ENCODE measurements around the gene ZCCHC18. TPM values are rescaled to one million over a fixed set of nuclear protein-coding genes. Genes with fewer than 3 reads are reported as not detected.

ZCCHC18 gene
- 3.0 TPM in 2 replicates for total RNA-seq (2014; rRNA removed; shearing (Covaris generic))

GRCh38 chrX:104112326-104112951 is at the start of gene ZCCHC18:
Gene ZCCHC18 (plus strand): TSS chrX:104112523. CDS start chrX:104114112, 1,589 bp downstream.

GRCh38 chrX:104075778-104076445 is 36.4 kb upstream of the ZCCHC18 start, which contains the start of gene TMSB15C:
Gene TMSB15C (minus strand): TSS chrX:104076236.

GRCh38 chrX:104156630-104157529 is 44.6 kb downstream of the ZCCHC18 start, which contains the start of gene SLC25A53:
Gene SLC25A53 (minus strand): TSS chrX:104157009. CDS start chrX:104105257, 51,752 bp downstream.

Other genes with a start within 250 kb of the ZCCHC18 start
- gene TMSB15B, start 149.9 kb upstream of the ZCCHC18 start, total RNA-seq (2014; rRNA removed; shearing (Covaris generic)), result 1.5 and 2.1 TPM in 2 replicates
- 2.3 TPM in 1 of 2 replicates, not detected in the other for gene H2BW1, start 98.8 kb upstream of the ZCCHC18 start, total RNA-seq (2014; rRNA removed; shearing (Covaris generic))
- not detected in 2 replicates for gene H2BW2, start 72.6 kb upstream of the ZCCHC18 start, total RNA-seq (2014; rRNA removed; shearing (Covaris generic))
- 0.53 and 0.56 TPM in 2 replicates for gene TMSB15C, start 36.3 kb upstream of the ZCCHC18 start, total RNA-seq (2014; rRNA removed; shearing (Covaris generic))
- 12.5 and 14.4 TPM in 2 replicates for gene SLC25A53, start 44.5 kb downstream of the ZCCHC18 start, total RNA-seq (2014; rRNA removed; shearing (Covaris generic))
- 13.6 and 14.6 TPM in 2 replicates for gene FAM199X, start 53.9 kb downstream of the ZCCHC18 start, total RNA-seq (2014; rRNA removed; shearing (Covaris generic))
- gene ESX1, start 142.4 kb downstream of the ZCCHC18 start, total RNA-seq (2014; rRNA removed; shearing (Covaris generic)), result not detected in 2 replicates

Measured in A375 (cell line).